Measurements from ENCODE around the gene AHCYL2. TPM values are rescaled to one million over a fixed set of nuclear protein-coding genes. Genes with fewer than 3 reads are reported as not detected.

Gene AHCYL2
- total and polyA plus RNA-seq, 2 of the 8 experiments (the other 6 are each of a cell fraction or from before 2014, with no cell fraction given) = 20.7 to 25.4 TPM

GRCh38 chr7:129368389-129368986 lies 143.7 kb downstream of the AHCYL2 start:
- Histone ChIP-seq H3K4ac (replicated peaks; ENCODE audit: insufficient read length, low read depth, low read length) (no peak overlapping the region), H2BK120ac (replicated peaks; ENCODE audit: low read depth, low read length) (no peak overlapping the region), H4K20me1 (replicated peaks in 1 of 2; ENCODE audit: control insufficient read depth in 1 of 2, insufficient read depth in 2 of 2, low read length in 2 of 2) (peaks cover 0 to 1% of the 10 kb centered on the region in 2 experiments), H3K9ac (replicated peaks in 1 of 4; ENCODE audit: extremely low read depth in 1 of 4, low read depth in 3 of 4, low read length in 3 of 4) (no peak overlapping the region; a peak in 1 of 7 replicates), H3K79me1 (ENCODE audit: low read depth, low read length) (no peaks in the 10 kb centered on the region; the same call in 1 of the 2 replicates), H2AFZ (ENCODE audit: low read length) (no peak overlapping the region), H2BK5ac (ENCODE audit: low read depth, low read length) (no peak overlapping the region), H3K79me2 (ENCODE audit: control insufficient read depth in 1 of 2, insufficient read depth in 2 of 2, low read length in 2 of 2) (no peaks in the 10 kb centered on the region), H4K8ac (ENCODE audit: extremely low read depth, insufficient read depth, low read length) (no peak overlapping the region), H3K56ac (replicated peaks; ENCODE audit: insufficient read length, low read depth, low read length) (no peak overlapping the region), H3K4me3 (ENCODE audit: extremely low read depth in 1 of 4, insufficient read depth in 2 of 4, low read depth in 3 of 4, low read length in 4 of 4) (no peak overlapping the region), H3K36me3 (ENCODE audit: control insufficient read depth in 2 of 4, insufficient read depth in 4 of 4, low read length in 3 of 4) (no peaks in the 10 kb centered on the region; a peak in 1 of 8 replicates), H3K27me3 (replicated peaks in 1 of 4; ENCODE audit: control insufficient read depth in 3 of 4, extremely low read depth in 1 of 4, insufficient read depth in 3 of 4, low read length in 3 of 4) (no peaks in the 10 kb centered on the region), H4K5ac (ENCODE audit: insufficient read length, low read depth, low read length) (no peak overlapping the region), H2AK5ac (ENCODE audit: low read depth, low read length) (no peak overlapping the region), H2BK15ac (ENCODE audit: low read length) (no peak overlapping the region), H4K91ac (replicated peaks; ENCODE audit: insufficient read length, low read length) (no peak overlapping the region), H3K14ac (ENCODE audit: insufficient read length) (no peak overlapping the region), H2BK12ac (ENCODE audit: low read depth, low read length) (no peak overlapping the region), H3K23me2 (ENCODE audit: low read depth, low read length) (no peaks in the 10 kb centered on the region), H3K9me3 (ENCODE audit: insufficient read depth in 2 of 2, low read depth in 1 of 2, low read length in 1 of 2) (no peaks in the 10 kb centered on the region), H2BK20ac (ENCODE audit: low read length) (no peak overlapping the region), H3K4me2 (ENCODE audit: insufficient read depth in 1 of 2, low read depth in 2 of 2, low read length in 2 of 2) (no peak overlapping the region; a peak in 1 of 4 replicates), H3K18ac (ENCODE audit: extremely low read depth, low read length) (no peak overlapping the region), H3K27ac (ENCODE audit: low read depth, low read length) (no peak overlapping the region), H3K23ac (ENCODE audit: insufficient read length) (no peak overlapping the region), H3K4me1 (replicated peaks in 1 of 4; ENCODE audit: control insufficient read depth in 3 of 4, insufficient read depth in 4 of 4, low read length in 3 of 4) (peaks cover 2 to 9% (median 6%) of the 10 kb centered on the region in 4 experiments; a peak in 4 of 7 replicates)
- no peak for FAIRE-seq
- 77% methylated on average over 7 of the region's 7 CpGs; no CpG with 5 or more reads in 1 of the 2 experiments for WGBS, 2 experiments (ENCODE audit: extremely low coverage in 1 of 2, insufficient coverage in 1 of 2, insufficient read length in 1 of 2, insufficient replicate concordance in 2 of 2, low coverage in 1 of 2, low lambda C conversion rate in 2 of 2, missing lambda C conversion rate in 1 of 2)
- CTCF ChIA-PET (ENCODE audit: partially characterized antibody) = interaction anchor here (0.6 to 6.0 kb wide), 44 partner anchors 10 to 641 kb away, joined by 3 to 87 read pairs (median 5); partner anchors contain the start of genes AHCYL2 and STRIP2
- POLR2A ChIA-PET (ENCODE audit: partially characterized antibody) = interaction anchor here (0.9 to 1.0 kb wide), 2 partner anchors 8 to 33 kb away, joined by 3 read pairs; no protein-coding TSS in a partner anchor
- TF ChIP-seq BRCA1 (IDR thresholded peaks at IDR 0.05; ENCODE audit: low read depth, low read length) = no peak
- TF ChIP-seq E2F6 (IDR thresholded peaks at IDR 0.05) = no peak
- TF ChIP-seq MAX (IDR thresholded peaks at IDR 0.05) = no peak
- no peak for TF ChIP-seq CBX8 (IDR thresholded peaks at IDR 0.05; ENCODE audit: borderline replicate concordance, low read depth, low read length)
- TF ChIP-seq MAFK (IDR thresholded peaks at IDR 0.05; ENCODE audit: low read depth, low read length) = no peak
- TF ChIP-seq HDAC2 (IDR thresholded peaks at IDR 0.05; ENCODE audit: borderline replicate concordance in 1 of 2, low read depth in 2 of 2, low read length in 2 of 2) = no peak
- no peak for TF ChIP-seq JUND (IDR thresholded peaks at IDR 0.05; ENCODE audit: low read length)
- no peak for TF ChIP-seq POLR2A (IDR thresholded peaks at IDR 0.05; ENCODE audit: control extremely low read depth in 1 of 2, low read depth in 2 of 2, low read length in 2 of 2)
- DNase-seq (ENCODE audit: low read depth in 1 of 2, low spot score in 2 of 2) = no peak
